Measurements from ENCODE around the gene CYP4F2. TPM values are rescaled to one million over a fixed set of nuclear protein-coding genes. Genes with fewer than 3 reads are reported as not detected.
"Not testable (repeated sequence)": the region's sequence is repeated elsewhere in the genome, so short reads cannot be mapped to it uniquely, and the experiment has no call there.

The CYP4F2 gene
- total RNA-seq, 1 donor from 2014 or later: not detected

DNA sequence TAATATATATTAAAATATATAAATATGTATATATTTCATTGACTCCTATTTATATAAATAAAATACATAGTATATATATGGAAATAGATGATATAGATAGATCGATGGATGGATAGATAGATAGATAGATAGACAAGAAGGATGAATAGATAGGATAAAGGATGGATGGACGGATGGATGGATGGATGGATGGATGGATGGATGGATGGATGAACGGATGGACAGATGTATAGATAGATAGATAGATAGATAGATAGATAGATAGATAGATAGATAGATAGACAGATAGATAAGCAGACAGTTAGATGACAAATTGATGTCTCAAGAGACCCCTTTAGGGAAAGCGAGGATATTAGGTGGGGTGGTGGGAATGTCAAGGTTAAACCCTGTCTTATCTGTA, 21.4 kb upstream of the CYP4F2 start:
- H3K4me3 Mint-ChIP-seq: no peak overlapping the region
- no peak for DNase-seq
- no peaks in the 10 kb centered on the region for H3K36me3 Mint-ChIP-seq (ENCODE audit: low read depth)
- no peak overlapping the region for H3K27ac Mint-ChIP-seq
- intact Hi-C loops (cut with micrococcal nuclease): no loop called here
- H3K27me3 Mint-ChIP-seq: peaks cover 13% of the 10 kb centered on the region
- H3K9me3 Mint-ChIP-seq: no peaks in the 10 kb centered on the region
- H3K4me1 Mint-ChIP-seq: no peaks in the 10 kb centered on the region

DNA sequence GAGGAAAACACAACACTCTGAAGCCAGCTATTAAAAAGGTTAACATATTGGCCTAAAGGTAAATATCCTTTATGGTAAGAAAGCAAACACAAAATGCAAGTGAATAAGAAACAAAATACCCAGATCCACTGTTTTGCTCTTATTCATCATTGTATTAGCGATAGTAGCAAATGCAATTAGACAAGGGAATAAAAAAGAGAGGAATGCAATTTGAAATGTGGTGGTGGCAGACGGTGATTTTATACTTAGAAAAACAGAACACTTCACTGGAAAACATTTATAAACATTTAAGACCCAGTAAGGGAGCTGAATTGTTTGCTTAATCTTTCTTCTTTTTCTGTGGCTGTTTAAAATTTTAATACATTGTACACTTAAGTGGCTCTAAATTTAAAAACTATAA, 17.2 kb upstream of the CYP4F2 start:
- Mint-ChIP-seq H3K27ac (no peak overlapping the region), H3K9me3 (peaks cover 3% of the 10 kb centered on the region), H3K36me3 (ENCODE audit: low read depth) (no peaks in the 10 kb centered on the region), H3K4me3 (no peak overlapping the region), H3K27me3 (peaks cover 31% of the 10 kb centered on the region), H3K4me1 (no peaks in the 10 kb centered on the region)
- DNase-seq: no peak
- intact Hi-C loops (cut with micrococcal nuclease): no loop called here

DNA sequence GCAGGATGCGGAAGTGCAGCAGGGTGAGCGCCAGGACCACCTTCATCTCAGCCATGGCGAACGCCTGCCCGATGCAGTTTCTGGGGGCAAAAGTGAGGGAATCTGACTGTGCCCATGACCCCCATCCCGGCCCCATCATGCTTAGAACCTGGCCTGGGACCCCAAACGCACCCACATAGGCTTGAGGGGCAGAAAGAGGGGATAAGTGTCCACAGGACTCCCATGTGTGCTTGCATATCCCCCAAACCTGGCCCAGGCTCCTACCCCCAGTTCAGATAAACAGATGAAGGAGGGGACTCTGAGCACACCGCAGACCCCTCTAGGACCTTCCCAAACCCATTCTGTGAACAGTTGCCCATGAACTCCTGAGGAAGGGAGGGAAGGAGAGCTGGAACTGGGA, 16.0 kb upstream of the CYP4F2 start:
- Mint-ChIP-seq H3K27me3 (peaks cover 42% of the 10 kb centered on the region), H3K4me1 (no peaks in the 10 kb centered on the region), H3K36me3 (ENCODE audit: low read depth) (no peaks in the 10 kb centered on the region), H3K9me3 (peaks cover 3% of the 10 kb centered on the region), H3K4me3 (no peak overlapping the region), H3K27ac (no peak overlapping the region)
- intact Hi-C loops (cut with micrococcal nuclease): no loop called here
- DNase-seq: peak; percentile 24

DNA sequence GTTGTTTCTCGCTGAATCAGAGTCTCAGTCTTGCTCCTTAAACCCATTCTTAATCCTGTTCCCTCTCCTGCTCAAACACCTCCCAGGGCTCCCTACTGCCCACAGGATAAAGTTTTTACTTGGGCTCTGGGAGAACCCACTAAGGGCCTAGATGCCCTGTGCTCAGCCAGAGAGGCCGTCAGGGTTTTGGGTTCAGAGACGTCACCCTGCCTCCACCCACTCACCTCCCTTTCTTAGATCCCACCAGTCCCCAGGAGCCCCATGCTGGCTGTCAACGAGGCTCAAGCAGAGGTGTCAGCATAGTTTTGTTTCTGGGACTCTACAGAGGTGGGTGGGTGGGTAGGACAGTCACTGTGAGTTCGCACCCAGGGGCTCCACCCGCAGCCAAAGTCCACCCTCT, 15.5 kb upstream of the CYP4F2 start:
- intact Hi-C loops (cut with micrococcal nuclease): no loop called here
- peak; percentile 25 for DNase-seq
- Mint-ChIP-seq H3K4me3 (no peak overlapping the region), H3K9me3 (peaks cover 3% of the 10 kb centered on the region), H3K27me3 (peaks cover 46% of the 10 kb centered on the region), H3K27ac (no peak overlapping the region), H3K4me1 (no peaks in the 10 kb centered on the region), H3K36me3 (ENCODE audit: low read depth) (no peaks in the 10 kb centered on the region)

DNA sequence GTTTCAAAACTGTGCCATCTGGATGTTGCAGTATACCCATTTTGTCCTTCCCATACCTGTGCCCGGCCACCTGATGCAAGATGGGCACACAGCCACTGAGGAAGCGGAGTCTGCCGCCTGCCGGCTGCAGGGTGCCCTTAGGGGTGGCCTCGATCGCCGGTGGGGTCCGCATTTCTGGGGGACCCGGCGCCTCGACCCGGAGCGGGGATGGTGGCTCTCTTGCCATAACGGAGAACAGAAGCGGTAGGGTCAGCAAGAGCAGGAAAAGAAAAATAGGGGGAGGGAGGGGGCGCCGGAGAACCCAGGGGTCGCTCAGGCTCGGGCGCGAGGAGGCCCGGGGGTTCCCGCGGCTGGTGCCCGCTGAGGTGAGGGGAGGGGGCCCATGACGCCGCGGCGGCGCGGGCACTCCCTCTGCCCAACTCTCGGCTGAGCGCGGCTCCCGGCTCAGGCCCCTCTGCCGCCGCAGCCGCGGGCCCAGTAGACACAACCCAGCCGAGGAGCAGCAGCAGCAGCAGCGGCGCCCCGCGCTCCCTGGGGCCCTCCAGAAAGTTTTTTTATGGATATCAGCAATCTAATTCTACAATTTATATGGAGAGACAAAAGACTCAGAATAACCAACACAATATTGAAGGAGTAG, 13.8 kb upstream of the CYP4F2 start:
- Mint-ChIP-seq H3K27ac (no peak overlapping the region), H3K4me3 (no peak overlapping the region), H3K9me3 (peaks cover 3% of the 10 kb centered on the region), H3K27me3 (peaks cover 51% of the 10 kb centered on the region), H3K4me1 (no peaks in the 10 kb centered on the region), H3K36me3 (ENCODE audit: low read depth) (no peaks in the 10 kb centered on the region)
- intact Hi-C loops (cut with micrococcal nuclease): no loop called here
- DNase-seq: peak; percentile 36

DNA sequence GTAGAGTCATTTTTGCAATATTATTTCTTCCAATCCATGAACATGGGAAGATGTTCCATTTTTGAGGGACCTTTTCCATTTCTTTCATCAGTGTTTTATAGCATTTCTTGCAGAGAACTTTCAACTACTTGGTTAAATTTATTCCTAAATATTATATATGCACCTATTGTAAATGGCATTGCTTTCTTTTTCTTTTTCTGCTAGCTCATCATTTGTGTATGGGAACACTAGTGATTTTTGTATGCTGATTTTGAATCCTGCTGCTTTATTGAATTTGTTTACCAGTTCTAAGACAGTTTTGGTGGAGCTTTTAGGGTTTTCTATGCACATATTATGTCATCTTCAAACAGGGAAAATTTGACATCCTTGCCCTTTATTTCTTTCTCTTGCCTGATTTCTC, 7.2 kb upstream of the CYP4F2 start:
- intact Hi-C loops (cut with micrococcal nuclease): no loop called here
- no peaks in the 10 kb centered on the region for H3K9me3 Mint-ChIP-seq
- H3K27me3 Mint-ChIP-seq: peaks cover 49% of the 10 kb centered on the region
- H3K4me1 Mint-ChIP-seq: no peaks in the 10 kb centered on the region
- no peak overlapping the region for H3K4me3 Mint-ChIP-seq
- no peak for DNase-seq
- H3K36me3 Mint-ChIP-seq (ENCODE audit: low read depth): no peaks in the 10 kb centered on the region
- no peak overlapping the region for H3K27ac Mint-ChIP-seq

DNA sequence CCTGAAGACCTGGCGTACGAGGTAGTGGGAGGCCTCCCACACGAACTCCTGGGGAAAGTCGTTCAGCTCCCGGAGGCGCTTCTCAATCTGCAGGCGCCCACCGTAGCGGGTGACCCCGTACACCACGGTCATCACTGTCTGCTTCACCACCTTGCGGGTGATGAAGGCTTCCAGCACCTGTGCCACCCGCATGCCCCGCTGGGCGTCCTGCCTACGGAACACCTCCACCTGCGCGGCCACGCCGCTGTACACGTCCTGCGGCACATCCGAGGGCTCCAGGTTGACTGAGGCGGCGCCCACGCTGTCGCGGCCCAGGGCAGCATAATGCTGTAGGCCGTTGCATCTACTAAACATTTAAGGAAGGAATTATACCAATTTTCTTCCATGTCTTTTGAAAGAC, 5.0 kb upstream of the CYP4F2 start:
- not testable (repeated sequence) for H3K4me3 Mint-ChIP-seq
- peaks cover 42% of the 10 kb centered on the region for H3K27me3 Mint-ChIP-seq

DNA sequence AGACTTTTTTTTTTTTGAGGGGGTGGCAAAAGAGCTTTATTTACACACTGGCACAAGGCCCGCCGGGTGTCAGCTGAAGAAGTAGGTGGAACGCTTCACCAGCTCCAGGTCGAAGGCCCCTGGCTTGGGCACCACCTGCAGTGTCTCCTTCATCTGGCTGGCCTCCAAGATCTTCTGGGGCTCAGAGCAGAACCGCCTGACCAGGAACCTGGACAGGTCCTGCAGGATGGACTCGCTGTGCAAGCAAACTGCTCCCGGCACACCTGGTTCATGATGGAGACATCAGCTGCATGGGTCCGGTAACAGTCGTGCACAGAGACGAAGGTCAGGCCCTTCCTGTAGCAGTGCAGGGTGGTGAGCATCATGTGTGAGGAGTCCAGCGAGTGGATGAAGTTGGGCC, 4.4 kb upstream of the CYP4F2 start:
- Mint-ChIP-seq H3K27ac (no peak overlapping the region), H3K36me3 (ENCODE audit: low read depth) (no peaks in the 10 kb centered on the region), H3K4me3 (no peak overlapping the region), H3K9me3 (no peaks in the 10 kb centered on the region), H3K27me3 (peaks cover 39% of the 10 kb centered on the region), H3K4me1 (no peaks in the 10 kb centered on the region)
- intact Hi-C loops (cut with micrococcal nuclease): no loop called here
- DNase-seq: peak; percentile 46

More for the DNA sequence above, 5.0 kb upstream of the CYP4F2 start:
- H3K36me3 Mint-ChIP-seq (ENCODE audit: low read depth); H3K4me1 Mint-ChIP-seq; H3K9me3 Mint-ChIP-seq; intact Hi-C loops (cut with micrococcal nuclease); H3K27ac Mint-ChIP-seq: not testable (repeated sequence)
- DNase-seq: peak; percentile 33

DNA sequence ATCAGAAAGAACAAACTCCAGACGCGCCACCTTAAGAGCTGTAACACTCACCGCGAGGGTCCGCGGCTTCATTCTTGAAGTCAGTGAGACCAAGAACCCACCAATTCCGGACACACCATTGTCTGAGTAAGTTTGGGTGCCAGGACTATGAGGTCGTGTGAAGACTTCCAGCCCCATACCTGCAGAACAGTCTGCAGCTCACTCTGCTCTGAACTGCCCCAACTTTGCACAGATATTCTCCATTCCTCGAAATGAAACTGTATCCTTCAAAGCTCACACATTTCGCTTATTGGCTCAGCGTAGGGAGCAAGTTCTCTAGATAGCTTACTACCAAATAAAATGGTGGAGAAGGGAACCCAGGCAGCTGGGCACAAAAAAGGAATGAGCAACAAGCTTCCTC, 2.6 kb upstream of the CYP4F2 start:
- Mint-ChIP-seq H3K36me3 (ENCODE audit: low read depth) (no peaks in the 10 kb centered on the region), H3K4me1 (no peaks in the 10 kb centered on the region), H3K4me3 (no peak overlapping the region), H3K27me3 (peaks cover 27% of the 10 kb centered on the region), H3K27ac (no peak overlapping the region), H3K9me3 (no peaks in the 10 kb centered on the region)
- peak; percentile 34 for DNase-seq
- intact Hi-C loops (cut with micrococcal nuclease): no loop called here

DNA sequence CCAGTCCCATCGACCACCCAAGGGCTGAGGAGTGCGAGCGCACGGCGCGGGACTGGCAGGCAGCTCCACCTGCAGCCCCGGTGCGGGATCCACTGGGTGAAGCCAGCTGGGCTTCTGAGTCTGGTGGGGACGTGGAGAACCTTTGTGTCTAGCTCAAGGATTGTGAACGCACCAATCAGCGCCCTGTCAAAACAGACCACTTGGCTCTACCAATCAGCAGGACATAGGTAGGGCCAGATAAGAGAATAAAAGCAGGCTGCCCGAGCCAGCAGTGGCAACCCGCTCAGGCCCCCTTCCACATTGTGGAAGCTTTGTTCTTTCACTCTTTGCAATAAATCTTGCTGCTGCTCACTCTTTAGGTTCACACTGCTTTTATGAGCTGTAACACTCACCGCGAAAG, 2.2 kb upstream of the CYP4F2 start:
- H3K36me3 Mint-ChIP-seq (ENCODE audit: low read depth); H3K9me3 Mint-ChIP-seq; H3K27ac Mint-ChIP-seq; intact Hi-C loops (cut with micrococcal nuclease); H3K4me1 Mint-ChIP-seq; H3K4me3 Mint-ChIP-seq: not testable (repeated sequence)
- H3K27me3 Mint-ChIP-seq: peaks cover 25% of the 10 kb centered on the region
- peak; percentile 30 for DNase-seq

DNA sequence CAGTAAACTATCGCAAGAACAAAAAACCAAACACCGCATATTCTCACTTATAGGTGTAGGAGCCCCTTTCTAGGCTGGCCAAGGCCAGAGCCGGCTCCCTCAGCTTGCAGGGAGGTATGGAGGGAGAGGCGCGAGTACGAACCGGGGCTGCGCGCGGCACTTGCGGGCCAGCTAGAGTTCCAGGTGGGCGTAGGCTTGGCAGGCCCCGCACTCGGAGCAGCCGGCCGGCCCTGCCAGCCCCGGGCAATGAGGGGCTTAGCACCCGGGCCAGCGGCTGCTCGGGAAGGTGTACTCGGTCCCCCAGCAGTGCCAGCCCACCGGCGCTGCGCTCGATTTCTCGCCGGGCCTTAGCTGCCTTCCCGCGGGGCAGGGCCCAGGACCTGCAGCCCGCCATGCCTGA, 1.7 kb upstream of the CYP4F2 start:
- H3K4me3 Mint-ChIP-seq; DNase-seq; intact Hi-C loops (cut with micrococcal nuclease); H3K9me3 Mint-ChIP-seq; H3K36me3 Mint-ChIP-seq (ENCODE audit: low read depth); H3K27ac Mint-ChIP-seq; H3K4me1 Mint-ChIP-seq: not testable (repeated sequence)
- peaks cover 21% of the 10 kb centered on the region for H3K27me3 Mint-ChIP-seq

DNA sequence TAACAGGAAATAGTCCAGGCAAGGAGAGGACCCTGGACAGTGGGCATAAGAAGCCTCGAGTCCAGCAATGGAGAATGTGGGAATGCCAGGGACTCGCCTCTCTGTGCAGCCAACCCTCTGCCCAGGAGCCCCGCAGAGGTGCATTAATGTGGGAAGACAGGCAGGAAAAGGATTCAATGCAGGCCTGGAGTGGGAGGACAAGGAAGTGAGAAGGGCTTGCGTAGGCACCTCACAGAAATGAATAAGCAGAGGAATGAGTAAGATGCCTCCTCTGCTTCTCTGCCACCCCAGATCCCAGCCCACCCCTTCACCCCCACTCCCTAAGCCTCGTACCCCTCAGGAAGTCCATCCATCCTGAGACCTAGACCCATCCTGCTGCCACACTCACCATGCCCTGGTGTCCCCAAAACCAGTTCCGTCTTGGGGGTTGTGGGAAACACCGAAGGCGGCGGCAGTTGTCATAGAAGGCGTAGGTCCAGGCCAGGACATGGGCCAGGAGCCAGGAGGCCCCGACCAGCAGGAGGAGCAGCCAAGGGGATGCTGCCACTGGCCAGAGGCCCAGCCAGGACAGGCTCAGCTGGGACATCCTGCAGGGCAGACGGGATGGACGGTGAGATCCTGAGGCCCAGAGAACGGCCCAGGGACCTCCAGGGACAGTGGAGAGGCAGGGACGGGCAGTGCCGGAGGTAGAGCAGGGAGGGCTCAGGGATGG, 692 bp downstream of the CYP4F2 start:
- peak; percentile 40 for DNase-seq
- Mint-ChIP-seq H3K4me3 (no peak overlapping the region), H3K36me3 (ENCODE audit: low read depth) (no peaks in the 10 kb centered on the region), H3K4me1 (no peaks in the 10 kb centered on the region), H3K9me3 (no peaks in the 10 kb centered on the region), H3K27me3 (peaks cover 21% of the 10 kb centered on the region), H3K27ac (no peak overlapping the region)
- intact Hi-C loops (cut with micrococcal nuclease): no loop called here

DNA sequence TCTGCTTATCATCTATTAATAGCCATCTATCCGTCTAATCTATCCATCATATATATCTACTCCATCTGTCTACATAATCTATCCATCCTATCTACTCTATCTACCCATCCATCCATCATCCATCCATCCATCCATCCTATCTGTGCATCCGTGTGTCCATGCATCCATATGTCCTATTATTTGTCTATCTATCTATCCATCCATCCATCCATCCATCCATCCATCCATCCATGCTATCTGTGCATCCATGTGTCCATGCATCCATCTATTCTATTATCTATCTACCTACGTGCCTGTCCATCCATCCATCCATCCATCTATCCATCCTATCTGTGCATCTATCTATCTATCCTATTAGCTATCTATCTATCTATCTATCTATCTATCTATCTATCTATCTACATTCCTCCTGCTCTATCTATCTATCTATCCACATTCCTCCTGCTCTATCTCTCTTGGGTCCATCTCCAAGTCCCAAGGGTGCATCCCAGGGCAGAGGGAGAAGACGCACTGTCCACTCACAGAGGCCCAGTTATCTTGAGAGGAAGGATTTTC, 1.9 kb downstream of the CYP4F2 start:
- Mint-ChIP-seq H3K4me3 (no peak overlapping the region), H3K36me3 (ENCODE audit: low read depth) (no peaks in the 10 kb centered on the region), H3K4me1 (no peaks in the 10 kb centered on the region), H3K9me3 (no peaks in the 10 kb centered on the region), H3K27me3 (peaks cover 16% of the 10 kb centered on the region), H3K27ac (no peak overlapping the region)
- intact Hi-C loops (cut with micrococcal nuclease): no loop called here
- DNase-seq: no peak

DNA sequence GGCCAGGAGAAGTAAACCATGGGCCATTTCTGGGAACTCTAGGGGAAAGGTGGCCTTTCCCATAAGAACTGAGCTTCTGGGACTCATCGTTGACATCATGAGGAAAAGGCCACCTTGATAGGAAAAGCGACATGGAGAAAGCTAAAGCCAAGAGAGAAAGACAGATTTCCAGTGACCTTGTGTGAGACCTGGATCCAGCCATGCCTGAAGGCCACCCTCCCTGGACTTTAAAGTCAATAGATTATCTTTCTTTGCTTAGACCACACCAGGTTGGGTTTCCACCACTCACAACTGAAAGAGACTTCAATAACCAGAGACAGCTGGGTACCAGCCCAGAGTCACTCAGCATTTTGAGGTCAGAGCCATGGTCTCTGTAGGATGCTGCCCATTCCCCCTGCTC, 3.5 kb downstream of the CYP4F2 start:
- no peak overlapping the region for H3K27ac Mint-ChIP-seq
- no peak overlapping the region for H3K4me3 Mint-ChIP-seq
- no peaks in the 10 kb centered on the region for H3K36me3 Mint-ChIP-seq (ENCODE audit: low read depth)
- H3K9me3 Mint-ChIP-seq: no peaks in the 10 kb centered on the region
- peaks cover 5% of the 10 kb centered on the region for H3K27me3 Mint-ChIP-seq
- intact Hi-C loops (cut with micrococcal nuclease): no loop called here
- peak; percentile 43 for DNase-seq
- H3K4me1 Mint-ChIP-seq: no peaks in the 10 kb centered on the region

Data from activated CD4-positive, alpha-beta T cell treated with anti-CD3 and anti-CD28 coated beads, Interleukin-2, amount 10 ng/mL, durations not matched to agents 24 days and 14 days (primary cell).